ENCODE measurements around the gene KRTAP10-5. TPM values are rescaled to one million over a fixed set of nuclear protein-coding genes. Genes with fewer than 3 reads are reported as not detected.

Gene KRTAP10-5
- total RNA-seq, 1 experiment from 2014 or later: not detected

- Mint-ChIP-seq H3K4me1 (ENCODE audit: low read depth, unreplicated experiment) (peaks cover 8% of the 10 kb centered on the region), H3K27me3 (ENCODE audit: insufficient read depth, unreplicated experiment) (no peaks in the 10 kb centered on the region), H3K27ac (ENCODE audit: unreplicated experiment) (no peak overlapping the region), H3K4me3 (ENCODE audit: unreplicated experiment) (no peak overlapping the region), H3K36me3 (ENCODE audit: insufficient read depth, unreplicated experiment) (peaks cover 5% of the 10 kb centered on the region), H3K9me3 (ENCODE audit: unreplicated experiment) (peaks cover 54% of the 10 kb centered on the region)
- TF ChIP-seq, protein P1, sequence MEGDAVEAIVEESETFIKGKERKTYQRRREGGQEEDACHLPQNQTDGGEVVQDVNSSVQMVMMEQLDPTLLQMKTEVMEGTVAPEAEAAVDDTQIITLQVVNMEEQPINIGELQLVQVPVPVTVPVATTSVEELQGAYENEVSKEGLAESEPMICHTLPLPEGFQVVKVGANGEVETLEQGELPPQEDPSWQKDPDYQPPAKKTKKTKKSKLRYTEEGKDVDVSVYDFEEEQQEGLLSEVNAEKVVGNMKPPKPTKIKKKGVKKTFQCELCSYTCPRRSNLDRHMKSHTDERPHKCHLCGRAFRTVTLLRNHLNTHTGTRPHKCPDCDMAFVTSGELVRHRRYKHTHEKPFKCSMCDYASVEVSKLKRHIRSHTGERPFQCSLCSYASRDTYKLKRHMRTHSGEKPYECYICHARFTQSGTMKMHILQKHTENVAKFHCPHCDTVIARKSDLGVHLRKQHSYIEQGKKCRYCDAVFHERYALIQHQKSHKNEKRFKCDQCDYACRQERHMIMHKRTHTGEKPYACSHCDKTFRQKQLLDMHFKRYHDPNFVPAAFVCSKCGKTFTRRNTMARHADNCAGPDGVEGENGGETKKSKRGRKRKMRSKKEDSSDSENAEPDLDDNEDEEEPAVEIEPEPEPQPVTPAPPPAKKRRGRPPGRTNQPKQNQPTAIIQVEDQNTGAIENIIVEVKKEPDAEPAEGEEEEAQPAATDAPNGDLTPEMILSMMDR (IDR thresholded peaks at IDR 0.05; ENCODE audit: insufficient read depth in 1 of 2, low read depth in 1 of 2, low read length in 1 of 2, severe bottlenecking in 1 of 2, unreplicated experiment in 1 of 2): no peak
- no TSS peak for BruUV-seq (replicated peaks)
- no peaks in the 10 kb centered on the region for H3K27me3 ChIP-seq (replicated peaks; ENCODE audit: control insufficient read depth, insufficient read depth, low read length)
- POLR2A ChIA-PET: no interaction called here
- H3K36me3 ChIP-seq (ENCODE audit: control insufficient read depth, insufficient read depth, low read length): no peaks in the 10 kb centered on the region
- intact Hi-C loops (cut with micrococcal nuclease; ENCODE audit: unreplicated experiment): no loop called here
- DNase-seq: no peak
- CTCF ChIA-PET: no interaction called here
- no peak overlapping the region for H3K4me3 ChIP-seq (ENCODE audit: low read depth, low read length)
- peaks cover 18% of the 10 kb centered on the region for H3K9me3 ChIP-seq
- H3K4me1 ChIP-seq: no peaks in the 10 kb centered on the region
These were observed 1.9 kb downstream of the KRTAP10-5 start for GRCh38 chr21:44578371-44579055.

GRCh38 chr21:44576025-44576420, 4.4 kb downstream of the KRTAP10-5 start:
- H3K27me3 Mint-ChIP-seq (ENCODE audit: insufficient read depth, unreplicated experiment): no peaks in the 10 kb centered on the region

DNA sequence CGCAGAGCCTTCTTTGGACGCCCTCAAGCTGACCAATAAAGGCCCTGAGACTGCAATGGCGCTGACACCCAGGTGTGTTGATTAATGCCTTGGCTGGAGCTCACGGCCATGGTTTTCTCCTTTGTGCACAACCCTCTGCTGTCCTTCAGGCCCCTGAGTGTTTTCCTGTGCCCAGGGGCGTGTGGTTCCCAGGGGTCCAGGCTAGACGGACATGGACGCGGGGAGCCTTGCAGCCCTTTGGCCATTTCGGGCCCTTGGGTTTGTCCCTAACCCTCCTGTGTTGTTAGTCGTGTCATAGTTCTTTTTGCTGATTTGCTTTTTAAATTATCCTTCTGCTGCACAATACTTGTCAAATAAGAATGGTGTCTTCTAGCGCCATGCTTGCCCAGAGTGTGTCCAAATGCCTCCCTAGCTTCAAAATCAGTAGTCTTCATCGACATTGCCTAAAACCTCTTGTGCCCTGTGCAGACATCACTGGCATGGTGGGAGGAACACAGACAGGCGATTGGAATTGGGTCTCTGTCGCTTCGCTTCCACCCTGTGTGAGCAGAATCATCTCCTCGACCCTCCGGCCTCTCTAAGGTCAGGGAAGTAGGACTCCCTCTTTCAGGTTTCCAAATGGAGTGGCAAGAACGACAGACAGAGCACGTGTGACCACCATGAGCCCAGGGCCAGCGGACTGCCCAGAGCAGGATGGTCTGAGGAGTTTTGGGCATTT, 4.9 kb downstream of the KRTAP10-5 start:
- Histone ChIP-seq H3K4me1 (no peaks in the 10 kb centered on the region), H3K36me3 (ENCODE audit: control insufficient read depth, insufficient read depth, low read length) (no peaks in the 10 kb centered on the region), H3K27me3 (replicated peaks; ENCODE audit: control insufficient read depth, insufficient read depth, low read length) (no peaks in the 10 kb centered on the region), H3K9me3 (peaks cover 6% of the 10 kb centered on the region; the same call in 1 of the 2 replicates), H3K4me3 (ENCODE audit: low read depth, low read length) (no peak overlapping the region)
- DNase-seq: no peak
- Mint-ChIP-seq H3K4me3 (ENCODE audit: unreplicated experiment) (no peak overlapping the region), H3K36me3 (ENCODE audit: insufficient read depth, unreplicated experiment) (peaks cover 5% of the 10 kb centered on the region), H3K4me1 (ENCODE audit: low read depth, unreplicated experiment) (peaks cover 8% of the 10 kb centered on the region), H3K27ac (ENCODE audit: unreplicated experiment) (no peak overlapping the region), H3K9me3 (ENCODE audit: unreplicated experiment) (peaks cover 51% of the 10 kb centered on the region), H3K27me3 (ENCODE audit: insufficient read depth, unreplicated experiment) (no peaks in the 10 kb centered on the region)
- no TSS peak for BruUV-seq (replicated peaks)
- ChIA-PET POLR2A (no interaction called here), CTCF (no interaction called here)
- intact Hi-C loops (cut with micrococcal nuclease; ENCODE audit: unreplicated experiment): no loop called here
- TF ChIP-seq, protein P1 (IDR thresholded peaks at IDR 0.05; ENCODE audit: insufficient read depth in 1 of 2, low read depth in 1 of 2, low read length in 1 of 2, severe bottlenecking in 1 of 2, unreplicated experiment in 1 of 2): no peak

More at GRCh38 chr21:44576025-44576420, 4.4 kb downstream of the KRTAP10-5 start:
- Histone ChIP-seq H3K36me3 (ENCODE audit: control insufficient read depth, insufficient read depth, low read length) (no peaks in the 10 kb centered on the region), H3K4me3 (ENCODE audit: low read depth, low read length) (no peak overlapping the region), H3K4me1 (no peaks in the 10 kb centered on the region), H3K27me3 (replicated peaks; ENCODE audit: control insufficient read depth, insufficient read depth, low read length) (no peaks in the 10 kb centered on the region), H3K9me3 (peaks cover 5% of the 10 kb centered on the region)
- peaks cover 50% of the 10 kb centered on the region for H3K9me3 Mint-ChIP-seq (ENCODE audit: unreplicated experiment)
- peaks cover 5% of the 10 kb centered on the region for H3K36me3 Mint-ChIP-seq (ENCODE audit: insufficient read depth, unreplicated experiment)
- DNase-seq: no peak
- TF ChIP-seq, protein P1 (IDR thresholded peaks at IDR 0.05; ENCODE audit: insufficient read depth in 1 of 2, low read depth in 1 of 2, low read length in 1 of 2, severe bottlenecking in 1 of 2, unreplicated experiment in 1 of 2): no peak
- no peak overlapping the region for H3K27ac Mint-ChIP-seq (ENCODE audit: unreplicated experiment)
- BruUV-seq (replicated peaks): no TSS peak
- H3K4me3 Mint-ChIP-seq (ENCODE audit: unreplicated experiment): no peak overlapping the region
- ChIA-PET POLR2A (no interaction called here), CTCF (no interaction called here)
- intact Hi-C loops (cut with micrococcal nuclease; ENCODE audit: unreplicated experiment): no loop called here
- peaks cover 8% of the 10 kb centered on the region for H3K4me1 Mint-ChIP-seq (ENCODE audit: low read depth, unreplicated experiment)

Data from Caco-2 (cell line).